GM12878 (cell line): Measurements from ENCODE around the gene CRYAB. TPM values are rescaled to one million over a fixed set of nuclear protein-coding genes. Genes with fewer than 3 reads are reported as not detected.
A peak's percentile ranks its signal among the peaks of the same experiment; 100 is the strongest.

Experiments
- ATAC-seq: fragments of 200-7000 bp; cut with Tn5 transposase; 3 replicates; pipeline ENCODE4 v1.9.1; 2020; ENCODE audit warnings: mild to moderate bottlenecking, moderate library complexity
- BruUV-seq: library from RNA; stranded (reverse); fragments of 400-500 nt; replicated peaks from 2 replicates; lab custom pipeline; 2021; lab: Mats Ljungman, UMichigan
- CTCF ChIA-PET: fragments of 300-600 bp; sonication (Branson Sonifier 250); formaldehyde crosslinking; extraction: SDS; loops from one replicate; lab custom pipeline; 2021; ENCODE audit warnings: inconsistent platforms; lab: Yijun Ruan, JAX
- POLR2A ChIA-PET: fragments of 350-600 bp; formaldehyde crosslinking; extraction: SDS; loops from one replicate; lab custom pipeline; 2021; ENCODE audit warnings: inconsistent platforms; lab: Charles Lee
- RAD21 ChIA-PET: fragments of 300-600 bp; sonication (Branson Sonifier 250); formaldehyde crosslinking; loops from one replicate; lab custom pipeline; 2023; ENCODE audit warnings: antibody characterized with exemption; ENCODE audit not compliant: unreplicated experiment; lab: Charles Lee
- SMC1A ChIA-PET: fragments of 300-600 bp; sonication (Branson Sonifier 250); formaldehyde crosslinking; loops from one replicate; lab custom pipeline; 2023; ENCODE audit not compliant: unreplicated experiment, uncharacterized antibody; lab: Charles Lee
- DNase-seq: peaks from one replicate; pipeline ENCODE4 v3.0.0-alpha.2; 2011; ENCODE audit warnings: low read depth, low spot score
- FAIRE-seq: peaks from 3 replicates; lab custom pipeline; 2011; peaks lifted over from hg19 to GRCh38; lab: Jason Lieb, UNC
- H2AFZ ChIP-seq: 2 replicates; pipeline ENCODE4 v1.6.0; 2011; ENCODE audit warnings: low read depth, low read length, control low read depth; ENCODE audit not compliant: control insufficient read depth
- H3K27ac ChIP-seq: 2 replicates; pipeline ENCODE4 v1.5.1; 2011; ENCODE audit warnings: control low read depth; ENCODE audit not compliant: control insufficient read depth, insufficient read depth
- H3K27me3 ChIP-seq, 2 experiments: replicated peaks in 1 of 2; 2 replicates each; pipeline versions ENCODE4 v1.6.0 to v1.6.1; 2011; ENCODE audit warnings: low read length in 1 of 2; ENCODE audit not compliant: control insufficient read depth in 2 of 2, insufficient read depth in 2 of 2
- H3K36me3 ChIP-seq, 2 experiments: 2 replicates each; pipeline ENCODE4 v1.5.1; 2011; ENCODE audit warnings: low read length in 1 of 2; ENCODE audit not compliant: control insufficient read depth in 2 of 2, insufficient read depth in 2 of 2
- H3K4me1 ChIP-seq: 2 replicates; pipeline ENCODE4 v1.6.1; 2011; ENCODE audit warnings: mild to moderate bottlenecking, low read length, moderate library complexity, mixed read lengths; ENCODE audit not compliant: control insufficient read depth, insufficient read depth
- H3K4me2 ChIP-seq: 2 replicates; pipeline ENCODE4 v1.6.0; 2011; ENCODE audit warnings: control low read depth; ENCODE audit not compliant: control insufficient read depth, insufficient read depth
- H3K4me3 ChIP-seq: fragments of 200-600 bp; sonication (generic); 2 replicates; pipeline ENCODE4 v1.5.1; 2016
- H3K79me2 ChIP-seq: 2 replicates; pipeline ENCODE4 v1.6.0; 2011; ENCODE audit warnings: low read length; ENCODE audit not compliant: control insufficient read depth, insufficient read depth
- H3K9ac ChIP-seq: 2 replicates; pipeline ENCODE4 v1.8.0; 2011; ENCODE audit warnings: low read length, control low read depth, mixed read lengths; ENCODE audit not compliant: control insufficient read depth, insufficient read depth
- H3K9me3 ChIP-seq: replicated peaks from 3 replicates; pipeline ENCODE4 v1.5.1; 2011; ENCODE audit warnings: mild to moderate bottlenecking, low read length; ENCODE audit not compliant: control insufficient read depth, insufficient read depth
- H4K20me1 ChIP-seq: 2 replicates; pipeline ENCODE4 v1.6.0; 2011; ENCODE audit not compliant: control insufficient read depth, insufficient read depth
- ATF7 ChIP-seq: fragments of 450-650 bp; IDR thresholded peaks from 2 replicates; pipeline ENCODE4 v1.6.1; 2016; ENCODE audit warnings: low read depth, mild to moderate bottlenecking
- FOXK2 ChIP-seq: fragments of 450-650 bp; IDR thresholded peaks from 2 replicates; pipeline ENCODE4 v1.6.1; 2017; ENCODE audit warnings: mild to moderate bottlenecking, moderate library complexity
- JUND ChIP-seq: IDR thresholded peaks from 2 replicates; pipeline ENCODE4 v1.6.1; 2012; ENCODE audit warnings: low read depth, mild to moderate bottlenecking, low read length, improper control_type of control experiment, moderate library complexity
- MYC ChIP-seq: IDR thresholded peaks from 2 replicates; pipeline ENCODE4 v1.6.1; 2011; ENCODE audit warnings: mild to moderate bottlenecking, low read length, moderate library complexity, inconsistent platforms; ENCODE audit not compliant: insufficient read depth, insufficient replicate concordance, insufficient read length, severe bottlenecking
- SREBF1 ChIP-seq: IDR thresholded peaks from 2 replicates; pipeline ENCODE4 v1.6.1; 2012; ENCODE audit warnings: mild to moderate bottlenecking, low read length
- SRF ChIP-seq, 2 experiments: IDR thresholded peaks; 2 replicates each; pipeline ENCODE4 v1.6.1; 2011; ENCODE audit warnings: low read depth in 2 of 2, low read length in 2 of 2, mild to moderate bottlenecking in 1 of 2, moderate library complexity in 1 of 2
- TCF7 ChIP-seq: IDR thresholded peaks from 2 replicates; pipeline ENCODE4 v1.6.1; 2014; ENCODE audit warnings: antibody characterized with exemption, borderline replicate concordance
- WGBS: methylation state at CpG from one replicate; pipeline ENCODE4 v1.1.6; 2016; ENCODE audit warnings: low lambda C conversion rate; ENCODE audit not compliant: insufficient replicate concordance, insufficient coverage; ENCODE audit errors: missing lambda C conversion rate; 5-methylcytosine and 5-hydroxymethylcytosine counted together
- in situ Hi-C: fragments of 300-500 bp; cut with MboI; formaldehyde crosslinking; loops from 9 replicates; pipeline ENCODE4 v1.14.3; 2018; ENCODE audit warnings: mixed read lengths
- intact Hi-C: fragments of 100-400 bp; cut with micrococcal nuclease; formaldehyde crosslinking; loops from one replicate; pipeline ENCODE4 v1.14.2; 2022; ENCODE audit not compliant: unreplicated experiment
- polyA plus RNA-seq, 11 experiments: library from polyadenylated mRNA; depleted of rRNA in 4 of 11; unstranded in 6 of 11; stranded (reverse) in 5 of 11; fragments of >200 nt; fragmentation: Nextera tagmentation in 4 of 11; fragmentation: Illumina TruSeq in 1 of 11; extraction: Ambion mirVana in 4 of 11; extraction: Trizol in 1 of 11; gene quantifications; 1 replicate in 1 of 11; 2 replicates in 10 of 11; pipeline versions ENCODE4 v1.2.1 to v1.2.3, GENCODE V29; 2011 to 2016; ENCODE audit warnings: inconsistent platforms in 2 of 11, missing spikeins in 2 of 11, low read depth in 1 of 11
- total RNA-seq, 4 experiments: library from RNA; depleted of rRNA in 3 of 4; stranded (reverse); fragments of >200 nt in 3 of 4; fragmentation: Illumina TruSeq in 1 of 4; extraction: Trizol in 1 of 4; gene quantifications; 2 replicates each; pipeline versions ENCODE4 v1.2.1 to v1.2.3, GENCODE V29; 2013 to 2021
- TF ChIP-seq, protein P1 (sequence below): fragments of 450-650 bp; IDR thresholded peaks from 2 replicates; pipeline ENCODE4 v1.6.1; 2017; ENCODE audit warnings: antibody characterized with exemption, mild to moderate bottlenecking, moderate library complexity
- TF ChIP-seq, protein P2 (sequence below): fragments of 450-650 bp; IDR thresholded peaks from 2 replicates; pipeline ENCODE4 v1.6.1; 2016; ENCODE audit warnings: mild to moderate bottlenecking

The CRYAB gene
- total and polyA plus RNA-seq, 10 of the 15 experiments (the other 5 are each of a cell fraction or from before 2014, with no cell fraction given) = 0.72 to 1.0 TPM; not detected in 8

DNA sequence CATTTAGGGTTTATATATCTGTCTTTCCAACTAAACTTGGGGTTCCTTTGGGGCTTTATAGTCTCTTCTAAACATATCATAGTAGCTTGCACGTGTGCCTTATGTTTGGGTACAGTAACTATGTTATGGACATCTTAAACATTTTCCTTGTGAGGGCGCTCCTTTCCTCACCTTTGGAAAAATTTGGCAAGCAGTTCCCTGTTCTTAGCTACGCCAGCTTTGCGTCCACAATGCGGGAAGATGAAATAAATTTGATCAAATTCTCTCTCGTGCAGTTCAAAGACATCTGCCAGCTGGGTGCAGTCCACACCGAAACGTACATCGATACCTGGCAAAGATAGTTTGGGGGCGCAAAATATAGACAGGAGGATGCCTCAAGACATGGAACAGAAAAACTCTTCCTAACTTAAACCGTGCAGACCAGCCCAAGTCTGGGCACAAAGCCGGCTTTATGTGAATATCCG, 33.2 kb downstream of the CRYAB start:
- intact Hi-C loops (loop anchor here (2.0 to 10.0 kb wide), 4 partner anchors 48 to 346 kb away; partner anchors contain the start of genes PTS, SDHD and TIMM8B), in situ Hi-C loops (loop anchor here (5.0 kb wide), 1 partner anchor 209 kb away; the partner anchor contains the start of genes SDHD and TIMM8B)
- TF ChIP-seq SRF (IDR thresholded peaks at IDR 0.05; ENCODE audit: low read depth in 2 of 2, low read length in 2 of 2) (no peak), MYC (peak; percentile 87), TCF7 (no peak), SREBF1 (0 out of 2 replicates have a peak, but pooled peaks have one; percentile 53), FOXK2 (peak; percentile 88; the same call in 1 of the 2 replicates), JUND (peak; percentile 81; the same call in 1 of the 2 replicates), ATF7 (peak; percentile 25; the same call in 1 of the 2 replicates)
- TF ChIP-seq, protein P1, sequence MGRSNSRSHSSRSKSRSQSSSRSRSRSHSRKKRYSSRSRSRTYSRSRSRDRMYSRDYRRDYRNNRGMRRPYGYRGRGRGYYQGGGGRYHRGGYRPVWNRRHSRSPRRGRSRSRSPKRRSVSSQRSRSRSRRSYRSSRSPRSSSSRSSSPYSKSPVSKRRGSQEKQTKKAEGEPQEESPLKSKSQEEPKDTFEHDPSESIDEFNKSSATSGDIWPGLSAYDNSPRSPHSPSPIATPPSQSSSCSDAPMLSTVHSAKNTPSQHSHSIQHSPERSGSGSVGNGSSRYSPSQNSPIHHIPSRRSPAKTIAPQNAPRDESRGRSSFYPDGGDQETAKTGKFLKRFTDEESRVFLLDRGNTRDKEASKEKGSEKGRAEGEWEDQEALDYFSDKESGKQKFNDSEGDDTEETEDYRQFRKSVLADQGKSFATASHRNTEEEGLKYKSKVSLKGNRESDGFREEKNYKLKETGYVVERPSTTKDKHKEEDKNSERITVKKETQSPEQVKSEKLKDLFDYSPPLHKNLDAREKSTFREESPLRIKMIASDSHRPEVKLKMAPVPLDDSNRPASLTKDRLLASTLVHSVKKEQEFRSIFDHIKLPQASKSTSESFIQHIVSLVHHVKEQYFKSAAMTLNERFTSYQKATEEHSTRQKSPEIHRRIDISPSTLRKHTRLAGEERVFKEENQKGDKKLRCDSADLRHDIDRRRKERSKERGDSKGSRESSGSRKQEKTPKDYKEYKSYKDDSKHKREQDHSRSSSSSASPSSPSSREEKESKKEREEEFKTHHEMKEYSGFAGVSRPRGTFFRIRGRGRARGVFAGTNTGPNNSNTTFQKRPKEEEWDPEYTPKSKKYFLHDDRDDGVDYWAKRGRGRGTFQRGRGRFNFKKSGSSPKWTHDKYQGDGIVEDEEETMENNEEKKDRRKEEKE = peak; percentile 71; the same call in 1 of the 2 replicates
- TF ChIP-seq, protein P2, sequence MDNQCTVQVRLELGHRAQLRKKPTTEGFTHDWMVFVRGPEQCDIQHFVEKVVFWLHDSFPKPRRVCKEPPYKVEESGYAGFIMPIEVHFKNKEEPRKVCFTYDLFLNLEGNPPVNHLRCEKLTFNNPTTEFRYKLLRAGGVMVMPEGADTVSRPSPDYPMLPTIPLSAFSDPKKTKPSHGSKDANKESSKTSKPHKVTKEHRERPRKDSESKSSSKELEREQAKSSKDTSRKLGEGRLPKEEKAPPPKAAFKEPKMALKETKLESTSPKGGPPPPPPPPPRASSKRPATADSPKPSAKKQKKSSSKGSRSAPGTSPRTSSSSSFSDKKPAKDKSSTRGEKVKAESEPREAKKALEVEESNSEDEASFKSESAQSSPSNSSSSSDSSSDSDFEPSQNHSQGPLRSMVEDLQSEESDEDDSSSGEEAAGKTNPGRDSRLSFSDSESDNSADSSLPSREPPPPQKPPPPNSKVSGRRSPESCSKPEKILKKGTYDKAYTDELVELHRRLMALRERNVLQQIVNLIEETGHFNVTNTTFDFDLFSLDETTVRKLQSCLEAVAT = no peak
- H3K4me3 ChIP-seq = peak overlapping the region; percentile 94
- peak overlapping the region; percentile 97 for H2AFZ ChIP-seq
- H3K4me2 ChIP-seq = peak overlapping the region; percentile 81
- peak overlapping the region; percentile 76 for H3K9ac ChIP-seq
- RAD21 ChIA-PET = interaction anchor here (2.1 kb wide), 1 partner anchor 49 kb away, joined by 8 read pairs; no protein-coding TSS in a partner anchor
- BruUV-seq = TSS peak; percentile 78
- peak; percentile 29 for ATAC-seq
- no peaks in the 10 kb centered on the region for H4K20me1 ChIP-seq
- no peak for FAIRE-seq
- no peak for DNase-seq
- CTCF ChIA-PET = interaction anchor here (0.7 to 2.6 kb wide), 5 partner anchors 8 to 401 kb away, joined by 3 to 11 read pairs (median 4); no protein-coding TSS in a partner anchor
- no peaks in the 10 kb centered on the region for H3K27me3 ChIP-seq
- SMC1A ChIA-PET = interaction anchor here (0.5 to 1.4 kb wide), 3 partner anchors 53 to 500 kb away, joined by 3 to 4 read pairs (median 4); no protein-coding TSS in a partner anchor
- peak overlapping the region; percentile 85 for H3K27ac ChIP-seq
- WGBS = under 1% methylated on average over 13 of the region's 13 CpGs
- H3K4me1 ChIP-seq = no peaks in the 10 kb centered on the region
- POLR2A ChIA-PET = interaction anchor here (1.0 to 1.1 kb wide), 2 partner anchors 47 to 49 kb away, joined by 3 read pairs; no protein-coding TSS in a partner anchor
- no peaks in the 10 kb centered on the region for H3K9me3 ChIP-seq
- H3K79me2 ChIP-seq = peaks cover 12% of the 10 kb centered on the region
- no peaks in the 10 kb centered on the region; a peak in 1 of 4 replicates for H3K36me3 ChIP-seq
